ENCODE results near the gene COL25A1. TPM values are rescaled to one million over a fixed set of nuclear protein-coding genes. Genes with fewer than 3 reads are reported as not detected.

Gene COL25A1
- total and polyA plus RNA-seq, 4 donors, result 0.61 to 4.4 (median 2.1) TPM

GRCh38 chr4:108972613-108973283 is 329.7 kb downstream of the COL25A1 start:
- no peak overlapping the region for H3K27ac ChIP-seq (ENCODE audit: low read depth in 1 of 2, low read length in 2 of 2)
- TF ChIP-seq TAF1 (conservative IDR thresholded peaks at IDR 0.05) (no peak), SP1 (IDR thresholded peaks at IDR 0.05) (no peak), REST (IDR thresholded peaks at IDR 0.05) (no peak), YY1 (IDR thresholded peaks at IDR 0.05) (no peak), JUND (IDR thresholded peaks at IDR 0.05) (no peak), HNF4A (conservative IDR thresholded peaks at IDR 0.05) (no peak), ZBTB33 (IDR thresholded peaks at IDR 0.05) (no peak), FOXA1 (IDR thresholded peaks at IDR 0.05) (no peak), HNF4G (IDR thresholded peaks at IDR 0.05) (no peak), RXRA (IDR thresholded peaks at IDR 0.05) (no peak), MAX (IDR thresholded peaks at IDR 0.05) (no peak), FOXA2 (IDR thresholded peaks at IDR 0.05) (no peak), ATF3 (IDR thresholded peaks at IDR 0.05) (no peak), CTCF (IDR thresholded peaks at IDR 0.05; ENCODE audit: low read depth, low read length, missing input control) (no peak), EGR1 (IDR thresholded peaks at IDR 0.05; ENCODE audit: low read depth in 2 of 2) (no peak), GABPA (IDR thresholded peaks at IDR 0.05 in 1 of 2, conservative IDR thresholded peaks at IDR 0.05 in 1 of 2) (no peak), NR2F2 (IDR thresholded peaks at IDR 0.05) (no peak), RAD21 (IDR thresholded peaks at IDR 0.05) (no peak)
- H3K4me1 ChIP-seq (ENCODE audit: control insufficient read depth in 4 of 4, insufficient read depth in 4 of 4, low read length in 3 of 4), result no peaks in the 10 kb centered on the region
- H3K4me3 ChIP-seq (ENCODE audit: low read depth in 1 of 3, low read length in 3 of 3), result no peak overlapping the region
- no peaks in the 10 kb centered on the region for H3K9me3 ChIP-seq (ENCODE audit: control insufficient read depth in 4 of 4, low read length in 3 of 4)
- no peaks in the 10 kb centered on the region for H3K27me3 ChIP-seq (ENCODE audit: control insufficient read depth in 4 of 4, insufficient read depth in 4 of 4, low read length in 3 of 4)
- H3K9ac ChIP-seq (ENCODE audit: low read depth in 1 of 2, low read length in 2 of 2), result no peak overlapping the region
- no peaks in the 10 kb centered on the region for H3K36me3 ChIP-seq (ENCODE audit: control insufficient read depth in 4 of 4, insufficient read depth in 3 of 4, low read depth in 1 of 4, low read length in 3 of 4)
- no peak for DNase-seq (ENCODE audit: low spot score)
- 71% methylated on average over 5 of the region's 5 CpGs for WGBS
